GM21447 (cell line): ENCODE measurements around the gene CGNL1.

Experiments
- ATAC-seq: cut with Tn5 transposase; IDR thresholded peaks from one replicate; pipeline ENCODE4 v1.9.1; 2021; ENCODE audit not compliant: unreplicated experiment

Gene CGNL1

GRCh38 chr15:57542505-57542817, 166.2 kb downstream of the CGNL1 start:
- no peak for ATAC-seq

- no peak for ATAC-seq
Measured at GRCh38 chr15:57544848-57545480, 168.7 kb downstream of the CGNL1 start.

GRCh38 chr15:57545995-57546394, 169.7 kb downstream of the CGNL1 start:
- ATAC-seq = no peak

- no peak for ATAC-seq
Measured at GRCh38 chr15:57547243-57547755, 171.0 kb downstream of the CGNL1 start.

- no peak for ATAC-seq
Measured at GRCh38 chr15:57548351-57548750, 172.0 kb downstream of the CGNL1 start.

GRCh38 chr15:57548835-57549234, 172.5 kb downstream of the CGNL1 start:
- no peak for ATAC-seq

- ATAC-seq = no peak
Measured at GRCh38 chr15:57549935-57550334, 173.6 kb downstream of the CGNL1 start.

GRCh38 chr15:57550640-57551039, 174.3 kb downstream of the CGNL1 start:
- ATAC-seq = no peak

GRCh38 chr15:57551715-57552677, 175.7 kb downstream of the CGNL1 start:
- ATAC-seq = no peak

- no peak for ATAC-seq
Measured at GRCh38 chr15:57552678-57553334, 176.5 kb downstream of the CGNL1 start.

- ATAC-seq = no peak
Measured at GRCh38 chr15:57553526-57553925, 177.2 kb downstream of the CGNL1 start.

- ATAC-seq = no peak
Measured at GRCh38 chr15:57554063-57554811, 177.9 kb downstream of the CGNL1 start.

GRCh38 chr15:57554812-57555179, 178.5 kb downstream of the CGNL1 start:
- no peak for ATAC-seq

- ATAC-seq = no peak
Measured at GRCh38 chr15:57555270-57555669, 179.0 kb downstream of the CGNL1 start.

- no peak for ATAC-seq
Measured at GRCh38 chr15:57556040-57556439, 179.7 kb downstream of the CGNL1 start.

GRCh38 chr15:57557267-57557666, 181.0 kb downstream of the CGNL1 start:
- no peak for ATAC-seq

GRCh38 chr15:57557810-57558209, 181.5 kb downstream of the CGNL1 start:
- no peak for ATAC-seq

GRCh38 chr15:57559875-57560274, 183.6 kb downstream of the CGNL1 start:
- no peak for ATAC-seq

GRCh38 chr15:57561041-57561711, 184.9 kb downstream of the CGNL1 start:
- ATAC-seq = peak; percentile 81

GRCh38 chr15:57562196-57562769, 186.0 kb downstream of the CGNL1 start:
- ATAC-seq = no peak
